ENCODE measurements around the gene PDZRN3. TPM values are rescaled to one million over a fixed set of nuclear protein-coding genes. Genes with fewer than 3 reads are reported as not detected.

The PDZRN3 gene
- total and polyA plus RNA-seq, 2 of the 13 experiments (the other 11 are each of a cell fraction or from before 2014, with no cell fraction given): not detected

- FAIRE-seq (no peak), ATAC-seq (no peak; the same call in 2 of the 3 replicates), DNase-seq (ENCODE audit: low spot score) (no peak)
- no peak overlapping the region for H3K4me2 ChIP-seq (ENCODE audit: low read depth, low read length)
- H3K4me1 ChIP-seq (ENCODE audit: insufficient read depth, low read length): peaks cover 24% of the 10 kb centered on the region
- in situ Hi-C loops (cut with HindIII; ENCODE audit: extremely low pct_ligation_motif_present, low pct_unique_long_range_greater_than_20kb) (no loop called here), intact Hi-C loops (cut with micrococcal nuclease; ENCODE audit: unreplicated experiment) (no loop called here)
- H3K9me3 ChIP-seq (ENCODE audit: low read length): no peaks in the 10 kb centered on the region
- no peak overlapping the region for H3K9ac ChIP-seq (ENCODE audit: insufficient read depth, low read depth, low read length)
- no peaks in the 10 kb centered on the region for H3K79me2 ChIP-seq (ENCODE audit: insufficient read depth, low read length)
- POLR2A ChIA-PET: no interaction called here
- no peak overlapping the region for H3K4me3 ChIP-seq (replicated peaks in 1 of 3; ENCODE audit: insufficient read depth in 1 of 3, low read depth in 2 of 3, low read length in 3 of 3)
- 42% methylated on average over 7 of the region's 8 CpGs for WGBS (ENCODE audit: low lambda C conversion rate)
- H3K27ac ChIP-seq (ENCODE audit: extremely low read length, insufficient read depth, low read length): no peak overlapping the region
- no peak for TF ChIP-seq ZFP1 (CRISPR knock-in tag; IDR thresholded peaks at IDR 0.05)
- TF ChIP-seq MXD1 (CRISPR knock-in tag; IDR thresholded peaks at IDR 0.05): no peak
- no peak for TF ChIP-seq ZNF777 (CRISPR knock-in tag; IDR thresholded peaks at IDR 0.05)
- TF ChIP-seq ZNF598 (CRISPR knock-in tag; IDR thresholded peaks at IDR 0.05; ENCODE audit: borderline replicate concordance): no peak
- TF ChIP-seq ZNF276 (CRISPR knock-in tag; IDR thresholded peaks at IDR 0.05; ENCODE audit: low read depth): no peak
- TF ChIP-seq ZNF543 (CRISPR knock-in tag; IDR thresholded peaks at IDR 0.05): no peak
- TF ChIP-seq PREB (CRISPR knock-in tag; IDR thresholded peaks at IDR 0.05): no peak
- no peak for TF ChIP-seq SRSF9 (IDR thresholded peaks at IDR 0.05; ENCODE audit: borderline replicate concordance, insufficient read depth, low read depth, low read length, poor library complexity, severe bottlenecking)
- no peak for TF ChIP-seq HHEX (CRISPR knock-in tag; IDR thresholded peaks at IDR 0.05)
- TF ChIP-seq GMEB1 (CRISPR knock-in tag; IDR thresholded peaks at IDR 0.05; ENCODE audit: borderline replicate concordance): no peak
- no peak for TF ChIP-seq EHMT2 (IDR thresholded peaks at IDR 0.05; ENCODE audit: borderline replicate concordance, low read depth, low read length)
- H4K20me1 ChIP-seq (ENCODE audit: insufficient read depth, low read length): no peaks in the 10 kb centered on the region
- BruUV-seq (replicated peaks): no TSS peak
- no peaks in the 10 kb centered on the region for H3K36me3 ChIP-seq (replicated peaks in 1 of 2; ENCODE audit: control insufficient read depth in 1 of 2, insufficient read depth in 2 of 2, low read length in 2 of 2)
- no peak overlapping the region for H2AFZ ChIP-seq (ENCODE audit: low read length)
- peaks cover 0 to 10% of the 10 kb centered on the region in 2 experiments; a peak in 2 of 5 replicates for H3K27me3 ChIP-seq (ENCODE audit: control insufficient read depth in 1 of 2, insufficient read depth in 2 of 2, low read length in 2 of 2)
- CTCF ChIA-PET (ENCODE audit: low intra/inter-chr PET ratio, low total read pairs): no interaction called here
These were observed 55.4 kb downstream of the PDZRN3 start for GRCh38 chr3:73569246-73569760.

All from HepG2 (cell line).